Calu3 (cell line): ENCODE results near the gene BRIP1. TPM values are rescaled to one million over a fixed set of nuclear protein-coding genes. Genes with fewer than 3 reads are reported as not detected.
"Not testable (repeated sequence)": the region's sequence is repeated elsewhere in the genome, so short reads cannot be mapped to it uniquely, and the experiment has no call there.

ENCODE experiments used
- BruUV-seq: library from RNA; stranded (reverse); fragments of 400-500 nt; replicated peaks from 2 replicates; lab custom pipeline; 2021; lab: Mats Ljungman, UMichigan
- CTCF ChIA-PET: fragments of 300-600 bp; sonication (Branson Sonifier 250); formaldehyde crosslinking; loops from one replicate; lab custom pipeline; 2022; ENCODE audit warnings: antibody characterized with exemption; lab: Charles Lee
- DNase-seq: peaks from one replicate; pipeline ENCODE4 v3.0.0; 2022
- H3K27ac Mint-ChIP-seq: one replicate; pipeline ENCODE4 v1.8.0; 2022; ENCODE audit warnings: mixed read lengths; ENCODE audit not compliant: unreplicated experiment
- H3K27me3 Mint-ChIP-seq: one replicate; pipeline ENCODE4 v1.8.0; 2022; ENCODE audit warnings: mixed read lengths; ENCODE audit not compliant: unreplicated experiment
- H3K36me3 Mint-ChIP-seq: one replicate; pipeline ENCODE4 v1.8.0; 2022; ENCODE audit warnings: mild to moderate bottlenecking, moderate library complexity, mixed read lengths; ENCODE audit not compliant: insufficient read depth, unreplicated experiment
- H3K4me1 Mint-ChIP-seq: one replicate; pipeline ENCODE4 v1.8.0; 2022; ENCODE audit warnings: mild to moderate bottlenecking, low read depth, mixed read lengths; ENCODE audit not compliant: unreplicated experiment
- H3K4me3 Mint-ChIP-seq: one replicate; pipeline ENCODE4 v1.8.0; 2022; ENCODE audit warnings: mild to moderate bottlenecking, low read depth, moderate library complexity, mixed read lengths; ENCODE audit not compliant: unreplicated experiment
- H3K9me3 Mint-ChIP-seq: one replicate; pipeline ENCODE4 v1.8.0; 2022; ENCODE audit warnings: low read depth, mixed read lengths; ENCODE audit not compliant: unreplicated experiment
- CTCF ChIP-seq: fragments of 200-600 bp; IDR thresholded peaks from one replicate; pipeline ENCODE4 v1.8.0; 2022; ENCODE audit warnings: antibody characterized with exemption; ENCODE audit not compliant: unreplicated experiment
- intact Hi-C: fragments of 100-400 bp; cut with micrococcal nuclease; formaldehyde crosslinking; loops from one replicate; pipeline ENCODE4 v1.10.0; 2022; ENCODE audit not compliant: unreplicated experiment
- total RNA-seq: library from RNA; stranded (reverse); gene quantifications from 2 replicates; pipeline ENCODE4 v1.2.3, GENCODE V29; 2022

The BRIP1 gene
- total RNA-seq, 1 experiment from 2014 or later, result 12.3 TPM

- no TSS peak for BruUV-seq
- H3K9me3 Mint-ChIP-seq, result no peaks in the 10 kb centered on the region
- intact Hi-C loops, result no loop called here
Measured at GRCh38 chr17:61723914-61724313, 139.4 kb downstream of the BRIP1 start.

GRCh38 chr17:61723183-61723582 lies 140.1 kb downstream of the BRIP1 start:
- Mint-ChIP-seq H3K4me3 (no peak overlapping the region), H3K4me1 (no peaks in the 10 kb centered on the region), H3K27ac (no peak overlapping the region), H3K27me3 (no peaks in the 10 kb centered on the region), H3K9me3 (no peaks in the 10 kb centered on the region), H3K36me3 (no peaks in the 10 kb centered on the region)
- TF ChIP-seq CTCF, result no peak
- no peak for DNase-seq
- CTCF ChIA-PET, result no interaction called here
- no TSS peak for BruUV-seq
- intact Hi-C loops, result no loop called here

More at GRCh38 chr17:61723914-61724313, 139.4 kb downstream of the BRIP1 start:
- no peak overlapping the region for H3K4me3 Mint-ChIP-seq
- no peak for TF ChIP-seq CTCF
- DNase-seq, result no peak
- H3K27me3 Mint-ChIP-seq, result no peaks in the 10 kb centered on the region
- H3K27ac Mint-ChIP-seq, result no peak overlapping the region
- CTCF ChIA-PET, result no interaction called here
- no peaks in the 10 kb centered on the region for H3K4me1 Mint-ChIP-seq
- no peaks in the 10 kb centered on the region for H3K36me3 Mint-ChIP-seq

GRCh38 chr17:61722398-61722797 lies 140.9 kb downstream of the BRIP1 start:
- BruUV-seq, result no TSS peak
- intact Hi-C loops, result no loop called here
- no peak for DNase-seq
- Mint-ChIP-seq H3K36me3 (no peaks in the 10 kb centered on the region), H3K27me3 (no peaks in the 10 kb centered on the region), H3K9me3 (no peaks in the 10 kb centered on the region), H3K4me3 (no peak overlapping the region), H3K27ac (no peak overlapping the region), H3K4me1 (no peaks in the 10 kb centered on the region)
- CTCF ChIA-PET, result no interaction called here
- no peak for TF ChIP-seq CTCF

- no peaks in the 10 kb centered on the region for H3K4me1 Mint-ChIP-seq
- H3K27ac Mint-ChIP-seq, result no peak overlapping the region
- no peaks in the 10 kb centered on the region for H3K27me3 Mint-ChIP-seq
- intact Hi-C loops, result no loop called here
- CTCF ChIA-PET, result interaction anchor here (0.6 to 0.7 kb wide), 2 partner anchors 277 to 1029 kb away, joined by 3 to 4 read pairs; no protein-coding TSS in a partner anchor
- no peak for TF ChIP-seq CTCF
- H3K4me3 Mint-ChIP-seq, result no peak overlapping the region
- DNase-seq, result no peak
- H3K9me3 Mint-ChIP-seq, result no peaks in the 10 kb centered on the region
- no TSS peak for BruUV-seq
- H3K36me3 Mint-ChIP-seq, result no peaks in the 10 kb centered on the region
Measured at GRCh38 chr17:61720016-61720795, 143.1 kb downstream of the BRIP1 start.

GRCh38 chr17:61719220-61719619 lies 144.1 kb downstream of the BRIP1 start:
- H3K27ac Mint-ChIP-seq, H3K4me1 Mint-ChIP-seq, intact Hi-C loops, H3K9me3 Mint-ChIP-seq, H3K36me3 Mint-ChIP-seq, CTCF ChIA-PET, H3K27me3 Mint-ChIP-seq, DNase-seq, BruUV-seq, H3K4me3 Mint-ChIP-seq: not testable (repeated sequence)
